Neural cell (in vitro differentiated cells): ENCODE measurements around the gene PTPRB. TPM values are rescaled to one million over a fixed set of nuclear protein-coding genes. Genes with fewer than 3 reads are reported as not detected.

Experiments used
- H2AFZ ChIP-seq: fragments of 200-600, 300-800 bp; sonication (generic), shearing (Covaris generic); 2 replicates; pipeline ENCODE4 v1.6.0; 2014; ENCODE audit warnings: low read depth, mild to moderate bottlenecking, antibody characterized with exemption, low read length, moderate library complexity
- H3F3A ChIP-seq: fragments of 200-600 bp; shearing (Covaris generic); 2 replicates; pipeline ENCODE4 v1.6.1; 2016; ENCODE audit warnings: mild to moderate bottlenecking, moderate library complexity, mixed read lengths, antibody characterized with exemption, low read length; ENCODE audit not compliant: insufficient read depth, poor library complexity, severe bottlenecking
- H3K27ac ChIP-seq: fragments of 200-600, 300-800 bp; sonication (generic), shearing (Covaris generic); 2 replicates; pipeline ENCODE4 v1.5.1; 2014; ENCODE audit warnings: mild to moderate bottlenecking, low read length, moderate library complexity
- H3K27me3 ChIP-seq: fragments of 300-800, 200-600 bp; sonication (generic), shearing (Covaris generic); 2 replicates; pipeline ENCODE4 v1.6.0; 2014; ENCODE audit warnings: mild to moderate bottlenecking, low read depth, low read length, moderate library complexity; ENCODE audit not compliant: insufficient read depth
- H3K36me3 ChIP-seq: fragments of 300-800, 200-600 bp; sonication (generic), shearing (Covaris generic); 2 replicates; pipeline ENCODE4 v1.5.1; 2014; ENCODE audit warnings: mild to moderate bottlenecking, antibody characterized with exemption, low read length, moderate library complexity; ENCODE audit not compliant: insufficient read depth
- H3K4me2 ChIP-seq: fragments of 300-800, 200-600 bp; sonication (generic), shearing (Covaris generic); 2 replicates; pipeline ENCODE4 v1.6.0; 2014; ENCODE audit warnings: mild to moderate bottlenecking, low read length
- H3K4me3 ChIP-seq: fragments of 300-800, 200-600 bp; sonication (generic), shearing (Covaris generic); 2 replicates; pipeline ENCODE4 v1.5.1; 2014; ENCODE audit warnings: mild to moderate bottlenecking, low read length, moderate library complexity
- H3K79me2 ChIP-seq: fragments of 200-600 bp; shearing (Covaris generic); replicated peaks from 2 replicates; pipeline ENCODE4 v1.6.0; 2014; ENCODE audit warnings: mild to moderate bottlenecking, low read length, moderate library complexity; ENCODE audit not compliant: insufficient read depth
- H3K9ac ChIP-seq: fragments of 300-800, 200-600 bp; sonication (generic), shearing (Covaris generic); 2 replicates; pipeline ENCODE4 v1.6.1; 2016; ENCODE audit warnings: mild to moderate bottlenecking, low read length, mixed read lengths
- H3K9me2 ChIP-seq: fragments of 200-600 bp; shearing (Covaris generic); 2 replicates; pipeline ENCODE4 v1.6.1; 2016; ENCODE audit warnings: mild to moderate bottlenecking, low read length, mixed read lengths; ENCODE audit not compliant: insufficient read depth
- H3K9me3 ChIP-seq: fragments of 200-600, 300-800 bp; sonication (generic), shearing (Covaris generic); 2 replicates; pipeline ENCODE4 v1.6.1; 2016; ENCODE audit warnings: mild to moderate bottlenecking, mixed run types, low read length, moderate library complexity, mixed read lengths
- H4K20me1 ChIP-seq: fragments of 200-600 bp; shearing (Covaris generic); 2 replicates; pipeline ENCODE4 v1.6.1; 2016; ENCODE audit warnings: mild to moderate bottlenecking, mixed run types; ENCODE audit not compliant: insufficient read depth
- EP300 ChIP-seq: fragments of 450-650 bp; conservative IDR thresholded peaks from 2 replicates; pipeline ENCODE4 v1.6.1; 2014; ENCODE audit warnings: antibody characterized with exemption, mild to moderate bottlenecking, moderate library complexity; ENCODE audit not compliant: poor library complexity, severe bottlenecking
- EZH2 ChIP-seq: fragments of 200-600, 300-800 bp; shearing (Covaris generic), sonication (generic); IDR thresholded peaks from 2 replicates; pipeline ENCODE4 v1.6.1; 2014; ENCODE audit warnings: antibody characterized with exemption, low read length, borderline replicate concordance, mild to moderate bottlenecking; ENCODE audit not compliant: insufficient read depth, poor library complexity, severe bottlenecking
- MXI1 ChIP-seq: fragments of 450-650 bp; conservative IDR thresholded peaks from 2 replicates; pipeline ENCODE4 v1.6.1; 2014; ENCODE audit warnings: antibody characterized with exemption, mild to moderate bottlenecking; ENCODE audit not compliant: poor library complexity, severe bottlenecking
- POLR2AphosphoS5 ChIP-seq: IDR thresholded peaks from 2 replicates; pipeline ENCODE4 v1.6.1; 2012
- RAD21 ChIP-seq: fragments of 450-650 bp; conservative IDR thresholded peaks from 2 replicates; pipeline ENCODE4 v1.6.1; 2014; ENCODE audit warnings: antibody characterized with exemption, mild to moderate bottlenecking, moderate library complexity
- SMC3 ChIP-seq: fragments of 450-650 bp; conservative IDR thresholded peaks from 2 replicates; pipeline ENCODE4 v1.6.1; 2014; ENCODE audit warnings: antibody characterized with exemption, mild to moderate bottlenecking, moderate library complexity; ENCODE audit not compliant: poor library complexity
- TAF1 ChIP-seq: IDR thresholded peaks from 2 replicates; pipeline ENCODE4 v1.6.1; 2012; ENCODE audit warnings: low read depth
- polyA plus RNA-seq: library from polyadenylated mRNA; depleted of rRNA; stranded (reverse); fragments of >200 nt; gene quantifications from 2 replicates; pipeline ENCODE4 v1.2.3, GENCODE V29; 2014
- TF ChIP-seq, protein P1 (sequence below): IDR thresholded peaks from 2 replicates; pipeline ENCODE4 v1.6.1; 2012; ENCODE audit warnings: borderline replicate concordance
- TF ChIP-seq, protein P2 (sequence below): fragments of 450-650 bp; IDR thresholded peaks from 2 replicates; pipeline ENCODE4 v1.5.1; 2014; ENCODE audit warnings: antibody characterized with exemption, mild to moderate bottlenecking, moderate library complexity; ENCODE audit not compliant: poor library complexity, severe bottlenecking

The PTPRB gene
- polyA plus RNA-seq, 1 donor from 2014 or later: 0.26 TPM

DNA sequence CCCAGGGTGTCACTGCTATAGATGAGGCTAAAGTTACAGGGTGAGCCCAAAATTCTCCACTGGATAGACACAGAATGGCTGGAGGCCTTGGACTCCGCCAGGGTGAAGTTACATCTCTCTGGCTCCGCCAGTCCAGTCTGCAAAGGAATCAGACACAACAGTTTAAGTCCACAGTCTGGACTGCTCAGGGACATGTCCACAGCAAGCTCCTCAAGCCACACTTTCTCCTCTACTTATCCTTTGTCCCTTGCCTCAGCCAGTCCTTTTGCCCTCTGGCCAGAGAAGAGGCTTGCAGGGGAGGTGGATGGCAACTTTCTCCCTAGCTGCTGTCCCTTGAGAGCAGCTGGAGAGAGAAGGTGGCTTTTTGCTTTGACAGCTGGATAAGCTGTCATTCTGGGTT is 28.0 kb downstream of the PTPRB start:
- H3K4me3 ChIP-seq: peak overlapping the region; percentile 61

DNA sequence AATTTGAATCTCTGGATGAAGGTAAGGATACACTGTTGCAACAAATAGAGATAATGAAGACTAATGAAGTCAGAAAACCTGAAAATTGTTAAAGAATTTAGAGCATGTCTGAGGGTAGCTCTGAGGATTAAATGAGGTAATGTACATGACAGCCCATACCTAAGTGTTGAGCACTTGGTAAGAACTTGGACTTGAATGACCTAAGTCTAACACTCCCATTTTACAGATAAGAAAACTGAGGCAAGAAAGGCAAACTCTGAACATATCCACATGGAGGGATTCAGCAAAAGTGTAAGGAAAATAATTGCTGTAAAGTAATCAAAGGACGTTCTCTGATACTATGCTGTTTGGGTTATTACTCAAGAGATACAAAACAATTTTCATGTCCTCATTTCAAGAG is 29.0 kb downstream of the PTPRB start:
- H2AFZ ChIP-seq: no peak overlapping the region
- no peaks in the 10 kb centered on the region for H4K20me1 ChIP-seq
- TF ChIP-seq MXI1 (no peak), RAD21 (no peak), POLR2AphosphoS5 (no peak)
- TF ChIP-seq, protein P1, sequence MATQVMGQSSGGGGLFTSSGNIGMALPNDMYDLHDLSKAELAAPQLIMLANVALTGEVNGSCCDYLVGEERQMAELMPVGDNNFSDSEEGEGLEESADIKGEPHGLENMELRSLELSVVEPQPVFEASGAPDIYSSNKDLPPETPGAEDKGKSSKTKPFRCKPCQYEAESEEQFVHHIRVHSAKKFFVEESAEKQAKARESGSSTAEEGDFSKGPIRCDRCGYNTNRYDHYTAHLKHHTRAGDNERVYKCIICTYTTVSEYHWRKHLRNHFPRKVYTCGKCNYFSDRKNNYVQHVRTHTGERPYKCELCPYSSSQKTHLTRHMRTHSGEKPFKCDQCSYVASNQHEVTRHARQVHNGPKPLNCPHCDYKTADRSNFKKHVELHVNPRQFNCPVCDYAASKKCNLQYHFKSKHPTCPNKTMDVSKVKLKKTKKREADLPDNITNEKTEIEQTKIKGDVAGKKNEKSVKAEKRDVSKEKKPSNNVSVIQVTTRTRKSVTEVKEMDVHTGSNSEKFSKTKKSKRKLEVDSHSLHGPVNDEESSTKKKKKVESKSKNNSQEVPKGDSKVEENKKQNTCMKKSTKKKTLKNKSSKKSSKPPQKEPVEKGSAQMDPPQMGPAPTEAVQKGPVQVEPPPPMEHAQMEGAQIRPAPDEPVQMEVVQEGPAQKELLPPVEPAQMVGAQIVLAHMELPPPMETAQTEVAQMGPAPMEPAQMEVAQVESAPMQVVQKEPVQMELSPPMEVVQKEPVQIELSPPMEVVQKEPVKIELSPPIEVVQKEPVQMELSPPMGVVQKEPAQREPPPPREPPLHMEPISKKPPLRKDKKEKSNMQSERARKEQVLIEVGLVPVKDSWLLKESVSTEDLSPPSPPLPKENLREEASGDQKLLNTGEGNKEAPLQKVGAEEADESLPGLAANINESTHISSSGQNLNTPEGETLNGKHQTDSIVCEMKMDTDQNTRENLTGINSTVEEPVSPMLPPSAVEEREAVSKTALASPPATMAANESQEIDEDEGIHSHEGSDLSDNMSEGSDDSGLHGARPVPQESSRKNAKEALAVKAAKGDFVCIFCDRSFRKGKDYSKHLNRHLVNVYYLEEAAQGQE: no peak
- TF ChIP-seq, protein P2, sequence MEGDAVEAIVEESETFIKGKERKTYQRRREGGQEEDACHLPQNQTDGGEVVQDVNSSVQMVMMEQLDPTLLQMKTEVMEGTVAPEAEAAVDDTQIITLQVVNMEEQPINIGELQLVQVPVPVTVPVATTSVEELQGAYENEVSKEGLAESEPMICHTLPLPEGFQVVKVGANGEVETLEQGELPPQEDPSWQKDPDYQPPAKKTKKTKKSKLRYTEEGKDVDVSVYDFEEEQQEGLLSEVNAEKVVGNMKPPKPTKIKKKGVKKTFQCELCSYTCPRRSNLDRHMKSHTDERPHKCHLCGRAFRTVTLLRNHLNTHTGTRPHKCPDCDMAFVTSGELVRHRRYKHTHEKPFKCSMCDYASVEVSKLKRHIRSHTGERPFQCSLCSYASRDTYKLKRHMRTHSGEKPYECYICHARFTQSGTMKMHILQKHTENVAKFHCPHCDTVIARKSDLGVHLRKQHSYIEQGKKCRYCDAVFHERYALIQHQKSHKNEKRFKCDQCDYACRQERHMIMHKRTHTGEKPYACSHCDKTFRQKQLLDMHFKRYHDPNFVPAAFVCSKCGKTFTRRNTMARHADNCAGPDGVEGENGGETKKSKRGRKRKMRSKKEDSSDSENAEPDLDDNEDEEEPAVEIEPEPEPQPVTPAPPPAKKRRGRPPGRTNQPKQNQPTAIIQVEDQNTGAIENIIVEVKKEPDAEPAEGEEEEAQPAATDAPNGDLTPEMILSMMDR: no peak
- H3K4me3 ChIP-seq: no peak overlapping the region
- H3K36me3 ChIP-seq: no peaks in the 10 kb centered on the region
- H3K27me3 ChIP-seq: peaks cover 24% of the 10 kb centered on the region
- H3F3A ChIP-seq: no peaks in the 10 kb centered on the region
- no peak overlapping the region for H3K9ac ChIP-seq
- no peaks in the 10 kb centered on the region for H3K9me2 ChIP-seq
- H3K4me2 ChIP-seq: no peak overlapping the region
- no peak overlapping the region for H3K27ac ChIP-seq
- no peaks in the 10 kb centered on the region for H3K9me3 ChIP-seq
- no peaks in the 10 kb centered on the region for H3K79me2 ChIP-seq

More for the DNA sequence above, 28.0 kb downstream of the PTPRB start:
- Histone ChIP-seq H3K27me3 (peaks cover 24% of the 10 kb centered on the region), H3K9me2 (no peaks in the 10 kb centered on the region), H3K9me3 (no peaks in the 10 kb centered on the region), H3K27ac (no peak overlapping the region), H3K4me2 (peak overlapping the region; percentile 5), H3K9ac (no peak overlapping the region), H3K36me3 (no peaks in the 10 kb centered on the region), H4K20me1 (no peaks in the 10 kb centered on the region), H3K79me2 (no peaks in the 10 kb centered on the region), H2AFZ (no peak overlapping the region), H3F3A (no peaks in the 10 kb centered on the region)
- TF ChIP-seq SMC3: no peak
- TF ChIP-seq TAF1: no peak
- no peak for TF ChIP-seq EP300
- no peak for TF ChIP-seq POLR2AphosphoS5
- no peak for TF ChIP-seq EZH2

DNA sequence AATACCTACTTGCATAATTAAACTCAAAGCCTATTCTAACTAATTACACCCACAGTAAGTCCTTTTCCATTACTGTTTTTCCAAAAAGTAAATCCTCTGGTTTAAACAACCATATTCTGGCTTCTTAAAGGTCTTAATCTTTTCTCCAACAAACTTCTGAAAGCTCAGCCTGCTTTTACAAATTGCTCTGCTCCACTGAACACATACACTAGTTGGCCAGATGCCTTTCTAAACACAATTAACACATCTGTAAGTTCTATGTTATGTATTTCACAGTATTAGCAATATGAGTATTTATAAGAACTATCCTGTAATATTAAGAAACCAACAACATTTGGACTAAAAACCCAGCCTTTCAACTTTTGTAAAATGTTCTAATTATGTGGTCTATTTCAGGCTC is 30.1 kb downstream of the PTPRB start:
- Histone ChIP-seq H3K9me3 (no peaks in the 10 kb centered on the region), H3K79me2 (no peaks in the 10 kb centered on the region), H3F3A (no peaks in the 10 kb centered on the region), H3K4me3 (no peak overlapping the region), H3K4me2 (no peak overlapping the region), H3K27ac (no peak overlapping the region), H3K9ac (no peak overlapping the region), H4K20me1 (no peaks in the 10 kb centered on the region), H3K27me3 (peaks cover 24% of the 10 kb centered on the region), H3K9me2 (no peaks in the 10 kb centered on the region), H2AFZ (no peak overlapping the region), H3K36me3 (no peaks in the 10 kb centered on the region)
- no peak for TF ChIP-seq RAD21
- TF ChIP-seq SMC3: no peak
- TF ChIP-seq, protein P2: no peak
- no peak for TF ChIP-seq TAF1
- no peak for TF ChIP-seq POLR2AphosphoS5
- TF ChIP-seq, protein P1: no peak
- no peak for TF ChIP-seq EP300
- no peak for TF ChIP-seq EZH2
- no peak for TF ChIP-seq MXI1
